Stomach (tissue), 9 donors: ENCODE results near the gene IL24. TPM values are rescaled to one million over a fixed set of nuclear protein-coding genes. Genes with fewer than 3 reads are reported as not detected.

Source experiments
- DNase-seq, 2 donors: peaks; one replicate each; pipeline versions ENCODE4 v3.0.0 to v3.0.0-alpha.2; 2013 to 2019
- H3K27ac ChIP-seq, 5 donors: fragments of 200-600 bp in 4 of 5; sonication (generic) in 4 of 5; one replicate each; pipeline ENCODE4 v1.5.1; 2013 to 2019; ENCODE audit warnings: mild to moderate bottlenecking in 1 of 5, moderate library complexity in 1 of 5
- H3K27me3 ChIP-seq, 3 donors: fragments of 200-600 bp; sonication (generic); one replicate each; pipeline ENCODE4 v1.5.1; 2017 to 2019; ENCODE audit warnings: mixed run types in 1 of 3
- H3K36me3 ChIP-seq, 4 donors: fragments of 200-600 bp; sonication (generic); 1 replicate in 3 of 4; 2 replicates in 1 of 4; pipeline ENCODE4 v1.5.1; 2016 to 2019
- H3K4me1 ChIP-seq, 4 donors: fragments of 200-600 bp; sonication (generic); one replicate each; pipeline ENCODE4 v1.5.1; 2016 to 2019
- H3K4me3 ChIP-seq, 4 donors: fragments of 200-600 bp; sonication (generic) in 3 of 4; one replicate each; pipeline ENCODE4 v1.5.1; 2016 to 2019; ENCODE audit warnings: mild to moderate bottlenecking in 1 of 4
- H3K9me3 ChIP-seq, 4 donors: fragments of 200-600 bp; sonication (generic); one replicate each; pipeline ENCODE4 v1.5.1; 2016 to 2019
- CTCF ChIP-seq, 7 experiments: fragments of 450-650 bp in 4 of 7; fragments of 200-600 bp in 3 of 7; sonication (generic) in 3 of 7; IDR thresholded peaks; one replicate each; pipeline ENCODE4 v1.5.1; 2016 to 2019; ENCODE audit warnings: antibody characterized with exemption in 7 of 7, control low read depth in 2 of 7, mild to moderate bottlenecking in 1 of 7
- EP300 ChIP-seq: sonication (generic); formaldehyde crosslinking; IDR thresholded peaks from one replicate; pipeline ENCODE4 v1.6.1; 2017; ENCODE audit warnings: antibody characterized with exemption
- POLR2A ChIP-seq, 4 donors: fragments of 450-650 bp; IDR thresholded peaks; one replicate each; pipeline ENCODE4 v1.6.1; 2016; ENCODE audit warnings: antibody characterized with exemption in 4 of 4, control low read depth in 2 of 4, mild to moderate bottlenecking in 1 of 4, moderate library complexity in 1 of 4
- POLR2AphosphoS5 ChIP-seq, 3 donors: sonication (generic); formaldehyde crosslinking; IDR thresholded peaks; one replicate each; pipeline ENCODE4 v1.6.1; 2016; ENCODE audit warnings: antibody characterized with exemption in 3 of 3
- WGBS, 5 donors: extraction: QIAGEN DNeasy Blood & Tissue Kit in 3 of 5; methylation state at CpG; one replicate each; pipeline versions ENCODE4 v1.1.5 to v1.1.7; 2013 to 2018; 5-methylcytosine and 5-hydroxymethylcytosine counted together
- intact Hi-C: fragments of 100-400 bp; cut with DNase I; formaldehyde crosslinking; loops from one replicate; pipeline ENCODE4 v1.15.1; 2023; ENCODE audit warnings: low total_unique reads
- polyA plus RNA-seq, 3 donors: library from polyadenylated mRNA; stranded (reverse); fragments of 200-250 nt; gene quantifications; one replicate each; pipeline ENCODE4 v1.2.3, GENCODE V29; 2013
- total RNA-seq, 5 donors: library from RNA; depleted of rRNA; stranded (reverse); fragments of >200 nt; gene quantifications; one replicate each; pipeline versions ENCODE4 v1.1.0 to v1.2.3, GENCODE V29; 2014 to 2016
- donor health status: healthy with polysubstance abuse.
- donor health status: Bipolar disorder and iron deficiency.
- donor health status: healthy.

Gene IL24
- total and polyA plus RNA-seq, 8 donors, result 1.00 TPM; not detected in 7

GRCh38 chr1:206860165-206860564 is 37.1 kb upstream of the IL24 start:
- H3K4me1 ChIP-seq, result peaks cover 0 to 5% (median 2%) of the 10 kb centered on the region in 4 donors
- intact Hi-C loops, result no loop called here
- DNase-seq, result no peak
- H3K27me3 ChIP-seq, result no peaks in the 10 kb centered on the region
- H3K27ac ChIP-seq, result no peak overlapping the region
- no peak overlapping the region for H3K4me3 ChIP-seq
- H3K9me3 ChIP-seq, result no peaks in the 10 kb centered on the region
- WGBS, 5 donors, result 70 to 89% (median 84%) methylated on average over 4 of the region's 4 CpGs
- TF ChIP-seq POLR2A (IDR thresholded peaks at IDR 0.05) (no peak), EP300 (no peak), CTCF (IDR thresholded peaks at IDR 0.05) (no peak), POLR2AphosphoS5 (IDR thresholded peaks at IDR 0.05) (no peak)
- no peaks in the 10 kb centered on the region for H3K36me3 ChIP-seq

GRCh38 chr1:206863266-206863665 is 34.0 kb upstream of the IL24 start:
- H3K9me3 ChIP-seq, result no peaks in the 10 kb centered on the region
- H3K4me1 ChIP-seq, result peaks cover 0 to 9% (median 4%) of the 10 kb centered on the region in 4 donors
- H3K4me3 ChIP-seq, result no peak overlapping the region
- DNase-seq, result peak in 1 of 2 donors; percentile 39
- TF ChIP-seq POLR2A (IDR thresholded peaks at IDR 0.05) (no peak), POLR2AphosphoS5 (IDR thresholded peaks at IDR 0.05) (no peak), EP300 (no peak), CTCF (IDR thresholded peaks at IDR 0.05) (no peak)
- no peaks in the 10 kb centered on the region for H3K27me3 ChIP-seq
- H3K36me3 ChIP-seq, result no peaks in the 10 kb centered on the region
- WGBS, 5 donors, result 25 to 58% (median 31%) methylated on average over 1 of the region's 1 CpG
- H3K27ac ChIP-seq, result no peak overlapping the region
- intact Hi-C loops, result no loop called here

- Histone ChIP-seq H3K27ac (peak within 1 kb of the TSS in 2 of 5 donors; percentile 16 to 24), H3K9me3 (no peaks in the 10 kb centered on the region), H3K4me1 (peaks cover 0 to 9% (median 4%) of the 10 kb centered on the region in 4 donors), H3K36me3 (no peaks in the 10 kb centered on the region), H3K4me3 (no peak within 1 kb of the TSS), H3K27me3 (no peaks in the 10 kb centered on the region)
- intact Hi-C loops, result no loop called here
- TF ChIP-seq POLR2A (IDR thresholded peaks at IDR 0.05) (no peak), POLR2AphosphoS5 (IDR thresholded peaks at IDR 0.05) (peak in 1 of 3 donors; percentile 80), EP300 (no peak), CTCF (IDR thresholded peaks at IDR 0.05) (peak in 5 of 7 experiments; percentile 65 to 92 (median 81))
- WGBS, 5 donors, result 44 to 47% (median 46%) methylated on average over 19 of the region's 19 CpGs
- peak; percentile 83 to 96 for DNase-seq
Measured at GRCh38 chr1:206864939-206865671, 32.1 kb upstream of the IL24 start, which contains the start of gene IL20. Gene IL20 (plus strand): TSS chr1:206865623. CDS start chr1:206865853, 230 bp downstream.

GRCh38 chr1:206866062-206866461 is 31.2 kb upstream of the IL24 start:
- no peaks in the 10 kb centered on the region for H3K36me3 ChIP-seq
- WGBS, 5 donors, result 57 to 68% (median 60%) methylated on average over 2 of the region's 2 CpGs
- peak in 1 of 2 donors; percentile 27 for DNase-seq
- H3K27ac ChIP-seq, result peak overlapping the region in 1 of 5 donors; percentile 24
- TF ChIP-seq CTCF (IDR thresholded peaks at IDR 0.05) (no peak), POLR2AphosphoS5 (IDR thresholded peaks at IDR 0.05) (no peak), POLR2A (IDR thresholded peaks at IDR 0.05) (no peak), EP300 (no peak)
- H3K4me3 ChIP-seq, result no peak overlapping the region
- H3K4me1 ChIP-seq, result peaks cover 0 to 9% (median 4%) of the 10 kb centered on the region in 4 donors
- H3K9me3 ChIP-seq, result no peaks in the 10 kb centered on the region
- intact Hi-C loops, result no loop called here
- H3K27me3 ChIP-seq, result no peaks in the 10 kb centered on the region
